SH-SY5Y (cell line): Measurements from ENCODE around the gene DAPP1.

Source experiments
- GATA2 ChIP-seq: IDR thresholded peaks from 2 replicates; pipeline ENCODE4 v1.6.1; 2011; ENCODE audit warnings: mild to moderate bottlenecking, low read depth, low read length
- GATA3 ChIP-seq: IDR thresholded peaks from 2 replicates; pipeline ENCODE4 v1.6.1; 2011; ENCODE audit warnings: low read depth, mild to moderate bottlenecking, low read length, moderate library complexity

GRCh38 chr4:99885687-99886086, 69.1 kb downstream of the DAPP1 start:
- no peak for TF ChIP-seq GATA2
- TF ChIP-seq GATA3: no peak
